Measurements from ENCODE around the gene NR2F1. TPM values are rescaled to one million over a fixed set of nuclear protein-coding genes. Genes with fewer than 3 reads are reported as not detected.

NR2F1 gene
- total RNA-seq, 1 experiment from 2014 or later = 88.4 TPM

GRCh38 chr5:93588352-93589151 lies 5.5 kb downstream of the NR2F1 start:
- H3F3A ChIP-seq (ENCODE audit: low read length, unreplicated experiment) = no peaks in the 10 kb centered on the region
- intact Hi-C loops (cut with micrococcal nuclease) = loop anchor here (10.0 kb wide), 3 partner anchors 644 to 904 kb away; no protein-coding TSS in a partner anchor
- no TSS peak for BruUV-seq (replicated peaks)
- peaks cover 49% of the 10 kb centered on the region for H3K36me3 ChIP-seq (ENCODE audit: low read depth, low read length)
- H3K4me2 ChIP-seq (ENCODE audit: low read length) = peak overlapping the region; percentile 60
- POLR2A ChIA-PET (ENCODE audit: unreplicated experiment) = no interaction called here
- H3K9me3 ChIP-seq (ENCODE audit: low read length) = no peaks in the 10 kb centered on the region
- ATAC-seq (no peak), DNase-seq (no peak)
- peaks cover 47% of the 10 kb centered on the region for H4K20me1 ChIP-seq (ENCODE audit: low read length)
- CTCF ChIA-PET = no interaction called here
- H3K9ac ChIP-seq (ENCODE audit: low read length) = no peak overlapping the region
- H3K9me2 ChIP-seq (replicated peaks; ENCODE audit: low read length) = no peaks in the 10 kb centered on the region
- H3K27me3 ChIP-seq (ENCODE audit: low read length) = no peaks in the 10 kb centered on the region
- TF ChIP-seq EZH2 (IDR thresholded peaks at IDR 0.05; ENCODE audit: low read length, unreplicated experiment) = no peak
- no peak for TF ChIP-seq EZH2phosphoT487 (IDR thresholded peaks at IDR 0.05; ENCODE audit: borderline replicate concordance, low read length)
- no peak for TF ChIP-seq CTCF (conservative IDR thresholded peaks at IDR 0.05; ENCODE audit: low read depth, low read length)
- H3K79me2 ChIP-seq (ENCODE audit: low read length) = peaks cover 79% of the 10 kb centered on the region
- no peak overlapping the region for H2AFZ ChIP-seq (ENCODE audit: low read length)
- H3K4me3 ChIP-seq (ENCODE audit: low read length) = peak overlapping the region; percentile 48; the same call in 1 of the 2 replicates
- peaks cover 30% of the 10 kb centered on the region for H3K4me1 ChIP-seq (ENCODE audit: insufficient read depth, low read length)
- H3K27ac ChIP-seq (ENCODE audit: low read length) = no peak overlapping the region

DNA sequence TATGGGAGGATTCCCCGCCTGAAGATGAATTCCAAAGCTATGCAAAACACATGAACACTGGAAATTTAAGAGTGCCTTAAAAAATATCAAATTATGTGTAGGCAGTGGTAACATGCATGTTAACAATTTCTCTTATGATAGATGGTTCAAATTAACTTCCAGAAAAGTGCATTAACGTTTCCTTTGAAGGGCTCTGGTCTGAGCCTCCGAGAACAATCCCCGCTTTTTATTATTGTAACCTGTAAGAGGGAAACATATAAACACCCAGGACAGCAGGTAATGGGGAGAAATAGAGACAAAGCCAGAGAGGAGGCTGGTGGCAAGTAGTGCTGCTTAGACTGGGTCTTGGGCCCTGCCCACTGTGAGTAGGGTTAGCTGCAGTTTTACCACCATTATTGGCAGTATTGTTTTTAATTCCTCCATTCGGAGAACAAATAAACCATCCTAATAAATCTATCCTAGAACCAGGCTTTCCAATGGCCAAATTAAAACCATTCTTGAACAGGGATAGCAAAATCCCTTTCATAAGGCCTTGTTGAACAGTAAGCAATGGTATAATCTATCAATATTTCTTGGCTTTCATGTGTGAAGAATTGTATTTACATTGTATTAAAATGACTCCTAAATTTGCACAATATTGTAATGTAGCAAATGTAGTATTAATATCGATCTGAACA lies 6.3 kb downstream of the NR2F1 start:
- peaks cover 30% of the 10 kb centered on the region for H3K4me1 ChIP-seq (ENCODE audit: insufficient read depth, low read length)
- H3K27me3 ChIP-seq (ENCODE audit: low read length) = no peaks in the 10 kb centered on the region
- ATAC-seq (no peak), DNase-seq (no peak)
- H3K27ac ChIP-seq (ENCODE audit: low read length) = no peak overlapping the region
- H3K9me3 ChIP-seq (ENCODE audit: low read length) = no peaks in the 10 kb centered on the region
- intact Hi-C loops (cut with micrococcal nuclease) = loop anchor here (10.0 kb wide), 3 partner anchors 644 to 904 kb away; no protein-coding TSS in a partner anchor
- no TSS peak for BruUV-seq (replicated peaks)
- H3K9me2 ChIP-seq (replicated peaks; ENCODE audit: low read length) = no peaks in the 10 kb centered on the region
- no peak for TF ChIP-seq CTCF (conservative IDR thresholded peaks at IDR 0.05; ENCODE audit: low read depth, low read length)
- H4K20me1 ChIP-seq (ENCODE audit: low read length) = peaks cover 47% of the 10 kb centered on the region
- H3K79me2 ChIP-seq (ENCODE audit: low read length) = peaks cover 75% of the 10 kb centered on the region
- CTCF ChIA-PET = no interaction called here
- no peak overlapping the region for H2AFZ ChIP-seq (ENCODE audit: low read length)
- no peaks in the 10 kb centered on the region for H3F3A ChIP-seq (ENCODE audit: low read length, unreplicated experiment)
- H3K4me3 ChIP-seq (ENCODE audit: low read length) = peak overlapping the region; percentile 48
- peaks cover 57% of the 10 kb centered on the region for H3K36me3 ChIP-seq (ENCODE audit: low read depth, low read length)
- peak overlapping the region; percentile 60 for H3K4me2 ChIP-seq (ENCODE audit: low read length)
- POLR2A ChIA-PET (ENCODE audit: unreplicated experiment) = no interaction called here
- H3K9ac ChIP-seq (ENCODE audit: low read length) = no peak overlapping the region

DNA sequence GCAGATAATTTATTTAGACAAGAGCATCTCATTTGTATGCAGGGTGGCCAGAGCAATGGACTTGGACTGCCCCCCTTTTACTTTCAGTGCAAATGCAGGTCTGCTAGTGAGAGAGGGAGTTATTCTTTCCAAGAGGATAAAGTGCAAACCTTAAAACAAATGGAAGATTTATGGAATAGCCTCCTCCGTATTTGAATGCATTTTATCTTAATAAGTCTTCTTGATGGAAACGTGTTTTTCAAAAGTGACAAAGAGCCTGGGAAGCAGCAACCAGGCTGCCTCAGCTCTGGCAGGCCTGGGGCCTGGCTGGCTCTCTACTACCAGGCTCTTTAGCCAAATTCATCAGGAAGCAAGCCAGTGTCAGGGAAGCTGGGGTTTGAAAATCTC lies 6.8 kb downstream of the NR2F1 start:
- H3K4me2 ChIP-seq (ENCODE audit: low read length) = peak overlapping the region; percentile 60
- no peak for ATAC-seq

More for the DNA sequence above, 6.8 kb downstream of the NR2F1 start:
- intact Hi-C loops (cut with micrococcal nuclease) = loop anchor here (10.0 kb wide), 3 partner anchors 645 to 905 kb away; no protein-coding TSS in a partner anchor
- POLR2A ChIA-PET (ENCODE audit: unreplicated experiment) = no interaction called here
- no TSS peak for BruUV-seq (replicated peaks)
- H4K20me1 ChIP-seq (ENCODE audit: low read length) = peaks cover 47% of the 10 kb centered on the region
- no peak overlapping the region for H3K9ac ChIP-seq (ENCODE audit: low read length)
- peak overlapping the region; percentile 48 for H3K4me3 ChIP-seq (ENCODE audit: low read length)
- no peak for TF ChIP-seq EZH2phosphoT487 (IDR thresholded peaks at IDR 0.05; ENCODE audit: borderline replicate concordance, low read length)
- no peak for TF ChIP-seq EZH2 (IDR thresholded peaks at IDR 0.05; ENCODE audit: low read length, unreplicated experiment)
- TF ChIP-seq CTCF (conservative IDR thresholded peaks at IDR 0.05; ENCODE audit: low read depth, low read length) = no peak
- peaks cover 75% of the 10 kb centered on the region for H3K79me2 ChIP-seq (ENCODE audit: low read length)
- no peak for DNase-seq
- H3K9me3 ChIP-seq (ENCODE audit: low read length) = no peaks in the 10 kb centered on the region
- no peak overlapping the region for H2AFZ ChIP-seq (ENCODE audit: low read length)
- H3K27me3 ChIP-seq (ENCODE audit: low read length) = no peaks in the 10 kb centered on the region
- CTCF ChIA-PET = interaction anchor here (0.7 kb wide), 1 partner anchor 314 kb away, joined by 3 read pairs; no protein-coding TSS in a partner anchor
- H3K36me3 ChIP-seq (ENCODE audit: low read depth, low read length) = peaks cover 61% of the 10 kb centered on the region
- H3F3A ChIP-seq (ENCODE audit: low read length, unreplicated experiment) = no peaks in the 10 kb centered on the region
- H3K4me1 ChIP-seq (ENCODE audit: insufficient read depth, low read length) = peaks cover 30% of the 10 kb centered on the region
- H3K9me2 ChIP-seq (replicated peaks; ENCODE audit: low read length) = no peaks in the 10 kb centered on the region
- no peak overlapping the region for H3K27ac ChIP-seq (ENCODE audit: low read length)
